RWPE2 (cell line): ENCODE data around the gene TRAF7.

Experiments used
- ATAC-seq: fragments of 200-7000 bp; cut with Tn5 transposase; 3 replicates; pipeline ENCODE4 v1.9.1; 2021; ENCODE audit warnings: low read depth
- DNase-seq: peaks from one replicate; pipeline ENCODE4 v3.0.0-alpha.2; 2020; ENCODE audit warnings: low spot score
- H3K27ac ChIP-seq: fragments of 450-650 bp; 2 replicates; pipeline ENCODE4 v1.5.1; 2017; ENCODE audit warnings: mild to moderate bottlenecking; ENCODE audit not compliant: poor library complexity, severe bottlenecking
- H3K27me3 ChIP-seq: fragments of 250-450 bp; sonication (Bioruptor Pico); 2 replicates; pipeline ENCODE4 v1.5.1; 2021; ENCODE audit warnings: mild to moderate bottlenecking, moderate library complexity; ENCODE audit not compliant: insufficient read depth, poor library complexity, severe bottlenecking
- H3K36me3 ChIP-seq: fragments of 250-450 bp; sonication (Bioruptor Pico); 2 replicates; pipeline ENCODE4 v1.5.1; 2020; ENCODE audit warnings: low read depth, mild to moderate bottlenecking, moderate library complexity
- H3K4me1 ChIP-seq: fragments of 250-450 bp; sonication (Bioruptor Pico); 2 replicates; pipeline ENCODE4 v1.5.1; 2021; ENCODE audit warnings: mild to moderate bottlenecking, moderate library complexity; ENCODE audit not compliant: insufficient read depth, poor library complexity, severe bottlenecking
- H3K4me3 ChIP-seq: fragments of 250-450 bp; sonication (Bioruptor Pico); 2 replicates; pipeline ENCODE4 v1.5.1; 2021; ENCODE audit warnings: mild to moderate bottlenecking, moderate library complexity; ENCODE audit not compliant: severe bottlenecking
- H3K9me3 ChIP-seq: fragments of 250-450 bp; sonication (Bioruptor Pico); 2 replicates; pipeline ENCODE4 v1.5.1; 2021; ENCODE audit warnings: mild to moderate bottlenecking, moderate library complexity; ENCODE audit not compliant: severe bottlenecking
- TF ChIP-seq, protein P1 (sequence below): fragments of 450-650 bp; IDR thresholded peaks from one replicate; pipeline ENCODE4 v1.5.1; 2017; ENCODE audit warnings: mild to moderate bottlenecking, moderate library complexity; ENCODE audit not compliant: poor library complexity, severe bottlenecking

TRAF7 gene

DNA sequence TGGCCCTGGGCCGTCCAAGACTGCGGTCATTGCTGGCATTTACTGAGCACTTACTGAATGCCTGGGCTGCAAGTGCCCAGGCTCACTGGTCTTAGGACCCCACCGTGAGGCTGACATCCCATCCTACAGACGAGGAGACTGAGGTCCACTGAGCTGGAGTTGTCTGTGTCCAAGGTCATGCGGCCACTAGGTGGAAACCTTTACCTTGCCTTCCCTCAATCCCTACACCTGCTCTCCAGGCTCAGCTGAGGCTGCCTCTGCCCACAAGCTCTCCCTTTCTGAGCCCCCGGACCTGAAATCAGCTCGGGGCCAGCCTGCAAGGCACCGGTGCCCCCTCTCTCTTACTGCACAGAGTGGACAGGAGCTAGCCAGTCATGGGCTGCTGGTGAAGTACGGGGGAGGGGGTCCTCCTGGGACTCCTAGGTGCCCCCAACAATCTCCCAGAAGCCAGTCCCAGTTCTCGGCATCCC lies 39.3 kb downstream of the TRAF7 start:
- H3K36me3 ChIP-seq = no peaks in the 10 kb centered on the region
- no peaks in the 10 kb centered on the region for H3K9me3 ChIP-seq
- TF ChIP-seq, protein P1, sequence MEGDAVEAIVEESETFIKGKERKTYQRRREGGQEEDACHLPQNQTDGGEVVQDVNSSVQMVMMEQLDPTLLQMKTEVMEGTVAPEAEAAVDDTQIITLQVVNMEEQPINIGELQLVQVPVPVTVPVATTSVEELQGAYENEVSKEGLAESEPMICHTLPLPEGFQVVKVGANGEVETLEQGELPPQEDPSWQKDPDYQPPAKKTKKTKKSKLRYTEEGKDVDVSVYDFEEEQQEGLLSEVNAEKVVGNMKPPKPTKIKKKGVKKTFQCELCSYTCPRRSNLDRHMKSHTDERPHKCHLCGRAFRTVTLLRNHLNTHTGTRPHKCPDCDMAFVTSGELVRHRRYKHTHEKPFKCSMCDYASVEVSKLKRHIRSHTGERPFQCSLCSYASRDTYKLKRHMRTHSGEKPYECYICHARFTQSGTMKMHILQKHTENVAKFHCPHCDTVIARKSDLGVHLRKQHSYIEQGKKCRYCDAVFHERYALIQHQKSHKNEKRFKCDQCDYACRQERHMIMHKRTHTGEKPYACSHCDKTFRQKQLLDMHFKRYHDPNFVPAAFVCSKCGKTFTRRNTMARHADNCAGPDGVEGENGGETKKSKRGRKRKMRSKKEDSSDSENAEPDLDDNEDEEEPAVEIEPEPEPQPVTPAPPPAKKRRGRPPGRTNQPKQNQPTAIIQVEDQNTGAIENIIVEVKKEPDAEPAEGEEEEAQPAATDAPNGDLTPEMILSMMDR = peak; percentile 70
- DNase-seq = no peak
- peak; percentile 71 for ATAC-seq
- H3K27me3 ChIP-seq = peaks cover 9% of the 10 kb centered on the region
- H3K4me1 ChIP-seq = no peaks in the 10 kb centered on the region
- no peak overlapping the region for H3K4me3 ChIP-seq
- no peak overlapping the region for H3K27ac ChIP-seq

DNA sequence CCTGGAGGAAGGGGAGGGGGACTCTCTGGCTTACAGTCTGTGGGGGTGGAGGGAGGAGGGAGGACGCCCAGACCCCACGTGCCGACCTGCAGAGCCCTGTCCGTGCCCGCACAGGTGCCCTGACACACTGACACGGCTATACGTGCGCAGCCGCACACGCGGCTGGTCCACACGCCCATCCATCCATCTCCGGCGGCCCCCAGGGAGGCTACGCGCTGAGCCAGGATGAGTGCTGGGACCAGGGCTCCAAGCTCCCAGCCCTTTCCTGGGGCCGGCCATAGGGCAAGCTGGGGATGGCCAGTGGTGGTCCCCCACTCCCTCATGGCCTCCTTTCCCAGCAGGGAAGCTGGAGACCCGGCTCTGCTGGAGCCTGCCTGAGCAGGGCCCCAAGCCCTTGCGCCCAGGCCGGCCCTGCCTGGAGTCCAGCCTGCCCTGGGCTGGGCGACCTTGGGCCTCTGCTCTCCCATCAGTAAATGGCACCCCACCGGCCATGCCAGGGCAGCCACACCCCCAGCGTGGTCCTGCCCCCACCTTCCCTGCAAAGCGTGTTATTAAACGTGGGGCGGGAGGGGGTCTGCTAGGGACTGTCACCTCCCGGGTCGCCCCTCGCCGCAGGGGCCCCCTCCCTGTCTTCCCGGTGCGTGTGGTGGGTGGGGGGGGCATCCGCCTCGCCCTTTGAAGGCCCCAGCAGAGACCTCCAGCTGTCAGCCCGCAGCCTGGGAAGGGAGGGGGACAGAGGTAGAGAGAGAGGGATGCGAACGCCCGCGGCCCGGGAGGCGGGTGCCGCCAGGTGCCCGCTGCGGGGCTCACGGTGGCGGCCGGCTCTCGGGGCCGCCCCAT lies 40.0 kb downstream of the TRAF7 start:
- DNase-seq (no peak), ATAC-seq (no peak; the same call in 2 of the 3 replicates)
- Histone ChIP-seq H3K27me3 (peaks cover 9% of the 10 kb centered on the region), H3K4me3 (peak overlapping the region; percentile 40), H3K27ac (no peak overlapping the region), H3K4me1 (no peaks in the 10 kb centered on the region), H3K36me3 (no peaks in the 10 kb centered on the region), H3K9me3 (no peaks in the 10 kb centered on the region)
- TF ChIP-seq, protein P1 = no peak

DNA sequence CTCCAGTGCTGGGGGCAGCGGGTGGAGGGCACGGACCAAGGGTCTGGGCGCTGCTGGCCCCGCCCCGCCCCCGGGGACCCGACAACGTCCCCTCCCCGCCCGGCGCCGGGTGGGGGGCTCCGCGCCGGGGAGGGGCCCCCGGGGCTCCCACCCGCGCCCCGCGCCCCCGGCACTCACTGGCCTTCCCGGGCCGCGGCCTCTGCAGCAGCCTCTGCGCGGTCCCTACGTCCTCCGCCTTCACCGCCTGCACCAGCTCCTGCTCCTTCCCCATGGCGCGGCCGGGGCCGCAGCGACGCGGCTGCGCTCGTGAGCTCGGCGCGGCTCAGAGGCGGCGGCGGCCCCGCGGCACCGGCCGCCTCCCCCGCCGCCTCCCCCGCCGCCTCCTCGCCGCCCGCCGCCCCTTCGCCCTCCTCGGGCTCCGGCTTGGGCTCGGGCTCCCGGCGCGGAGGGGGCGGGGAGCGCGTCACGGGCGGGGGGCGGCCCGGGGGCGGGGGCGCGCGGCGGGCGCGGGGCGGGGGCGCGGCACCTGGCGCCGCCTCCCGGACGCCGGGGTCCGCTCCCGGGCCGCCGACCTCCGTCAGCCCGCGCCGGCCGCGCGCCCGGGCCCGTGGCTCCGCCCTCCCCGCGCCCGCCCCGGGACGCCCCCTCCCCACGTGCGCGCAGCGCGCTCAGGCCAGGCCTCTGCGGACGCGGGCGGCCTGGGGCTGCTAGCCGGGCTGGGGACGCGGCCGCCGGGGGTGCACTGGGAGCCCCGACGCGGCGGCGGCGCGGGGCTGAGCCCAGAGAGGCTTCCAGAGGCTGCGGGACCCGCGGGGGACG lies 40.8 kb downstream of the TRAF7 start, which contains the start of gene CASKIN1:
Gene CASKIN1 (minus strand): TSS at position 444 of the 819 bp plus-strand sequence. CDS start 173 bp downstream, at position 271.
- no peak within 1 kb of the TSS for H3K27ac ChIP-seq
- TF ChIP-seq, protein P1 = no peak
- DNase-seq (no peak), ATAC-seq (peak; percentile 38; the same call in 2 of the 3 replicates)
- H3K36me3 ChIP-seq = no peaks in the 10 kb centered on the region
- no peaks in the 10 kb centered on the region for H3K4me1 ChIP-seq
- peaks cover 9% of the 10 kb centered on the region for H3K27me3 ChIP-seq
- H3K9me3 ChIP-seq = no peaks in the 10 kb centered on the region
- H3K4me3 ChIP-seq = peak within 1 kb of the TSS; percentile 40

DNA sequence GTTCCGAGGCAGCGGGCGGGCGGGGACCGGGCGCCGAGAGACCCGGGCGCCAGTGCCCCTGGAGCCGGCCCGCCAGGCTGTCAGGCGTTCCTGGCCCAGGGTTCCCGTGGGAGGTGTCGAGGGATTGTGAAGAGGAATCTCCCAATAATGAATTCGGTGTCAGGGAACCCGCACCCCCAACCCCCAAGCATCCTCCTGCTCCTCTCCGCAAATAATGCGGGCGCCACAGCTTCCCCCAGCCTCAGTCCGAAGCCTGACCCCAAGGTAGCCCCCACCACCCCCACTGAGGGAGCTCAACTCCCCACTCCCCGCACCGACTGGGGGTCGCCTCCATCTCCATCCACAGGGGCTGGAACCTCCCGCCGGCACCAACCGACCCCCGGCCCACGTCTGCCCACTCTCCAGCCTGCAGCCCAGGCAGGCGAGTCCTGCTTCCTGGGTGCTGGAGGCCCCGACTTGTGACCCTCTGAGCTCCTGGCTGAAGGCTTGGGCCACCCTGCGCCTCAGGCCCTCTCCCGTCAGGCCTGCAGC lies 41.5 kb downstream of the TRAF7 start:
- peaks cover 9% of the 10 kb centered on the region for H3K27me3 ChIP-seq
- H3K27ac ChIP-seq = no peak overlapping the region
- ATAC-seq (no peak), DNase-seq (no peak)
- H3K4me3 ChIP-seq = peak overlapping the region; percentile 20
- no peaks in the 10 kb centered on the region for H3K36me3 ChIP-seq
- TF ChIP-seq, protein P1 = no peak
- H3K9me3 ChIP-seq = no peaks in the 10 kb centered on the region
- H3K4me1 ChIP-seq = no peaks in the 10 kb centered on the region
